Hematopoietic multipotent progenitor cell (in vitro differentiated cells): ENCODE results near the gene OR4C3. TPM values are rescaled to one million over a fixed set of nuclear protein-coding genes. Genes with fewer than 3 reads are reported as not detected.
"Not testable (repeated sequence)": the region's sequence is repeated elsewhere in the genome, so short reads cannot be mapped to it uniquely, and the experiment has no call there.

Experiments
- DNase-seq, 3 donors: peaks; one replicate each; pipeline ENCODE4 v3.0.0-alpha.2; 2011 to 2015; ENCODE audit warnings: low read depth in 2 of 3, low spot score in 2 of 3
- total RNA-seq: library from RNA; depleted of rRNA; stranded (reverse); fragments of >200 nt; gene quantifications from one replicate; pipeline ENCODE4 v1.2.3, GENCODE V29; 2012

OR4C3 gene
- not detected for total RNA-seq

DNA sequence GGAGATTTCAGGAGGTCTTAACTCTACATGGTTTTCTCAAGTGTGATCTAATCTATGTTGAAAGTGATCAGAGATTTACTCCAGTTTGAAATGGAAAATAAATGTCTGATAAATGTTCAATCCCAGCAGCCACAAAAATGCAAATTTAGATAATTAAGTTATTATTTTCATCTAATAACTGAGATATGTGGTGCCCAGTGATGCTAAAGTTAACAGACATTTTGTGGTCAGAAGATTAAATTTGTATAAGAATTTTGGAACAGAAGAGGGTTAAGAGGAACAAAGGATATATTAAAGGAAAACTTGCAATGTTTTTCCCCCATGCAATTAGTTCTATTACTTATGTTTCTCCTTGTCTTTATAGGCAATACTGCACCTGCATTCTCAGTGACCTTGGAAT is at the start of gene OR4C3:
Gene OR4C3, plus strand, starts transcription at position 301 of the 400 bp plus-strand sequence. CDS start 102 bp downstream, outside the sequence.
- DNase-seq, result not testable (repeated sequence)

DNA sequence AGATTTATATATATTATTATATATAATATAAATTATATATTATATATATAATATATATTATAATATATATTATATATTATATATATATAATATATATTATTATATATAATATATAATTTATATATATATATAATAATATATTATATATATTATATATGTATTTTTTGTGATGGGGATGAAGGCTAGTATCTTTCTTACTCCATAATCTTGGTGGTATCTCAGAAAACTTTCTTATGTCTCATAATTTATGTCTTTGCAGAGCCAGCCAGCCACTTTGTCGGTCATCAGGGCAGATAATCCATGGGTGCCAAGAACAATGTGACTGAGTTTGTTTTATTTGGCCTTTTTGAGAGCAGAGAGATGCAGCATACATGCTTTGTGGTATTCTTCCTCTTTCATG is 18.8 kb upstream of the OR4C3 start, which contains the start of gene OR4S1:
Gene OR4S1, plus strand, starts transcription at position 301 of the 400 bp plus-strand sequence. Its CDS starts 0 bp downstream, at position 301.
- no peak for DNase-seq

GRCh38 chr11:48307760-48308386 is 16.8 kb upstream of the OR4C3 start:
- DNase-seq, result peak; percentile 18 to 56 (median 22)

- DNase-seq, result not testable (repeated sequence)
Measured at GRCh38 chr11:48313590-48313989, 11.1 kb upstream of the OR4C3 start.

DNA sequence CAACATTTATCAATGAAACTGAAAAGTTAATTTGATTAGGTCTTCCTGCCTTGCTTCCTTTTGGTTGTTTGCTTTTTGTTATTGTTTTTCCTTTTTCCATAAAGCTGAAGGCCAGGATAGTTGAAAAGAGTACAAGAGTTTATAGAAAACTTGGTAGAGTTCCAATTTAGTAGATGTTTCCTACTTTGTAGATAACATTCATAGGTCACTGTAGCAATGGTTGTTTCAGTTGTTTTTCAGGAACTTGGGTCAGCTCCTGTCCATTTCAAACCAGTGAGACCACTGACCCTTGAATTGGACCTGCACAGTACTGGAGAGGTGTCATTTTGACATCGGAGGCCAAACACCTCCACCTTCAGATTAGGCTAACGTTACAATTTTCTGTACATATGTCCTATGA is 4.9 kb upstream of the OR4C3 start:
- not testable (repeated sequence) for DNase-seq

GRCh38 chr11:48341466-48341865 is 16.7 kb downstream of the OR4C3 start:
- no peak for DNase-seq

GRCh38 chr11:48342505-48342904 is 17.8 kb downstream of the OR4C3 start:
- not testable (repeated sequence) for DNase-seq

DNA sequence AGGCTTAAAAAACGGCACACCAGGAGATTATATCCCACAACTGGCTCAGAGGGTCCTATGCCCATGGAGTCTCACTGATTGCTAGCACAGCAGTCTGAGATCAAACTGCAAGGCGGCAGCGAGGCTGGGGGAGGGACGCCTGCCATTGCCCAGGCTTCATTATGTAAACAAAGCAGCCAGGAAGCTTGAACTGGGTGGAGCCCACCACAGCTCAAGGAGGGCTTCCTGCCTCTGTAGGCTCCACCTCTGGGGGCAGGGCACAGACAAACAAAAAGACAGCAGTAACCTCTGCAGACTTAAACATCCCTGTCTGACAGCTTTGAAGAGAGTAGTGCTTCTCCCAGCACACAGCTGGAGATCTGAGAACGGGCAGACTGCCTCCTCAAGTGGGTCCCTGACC is 21.6 kb downstream of the OR4C3 start:
- DNase-seq, result not testable (repeated sequence)

DNA sequence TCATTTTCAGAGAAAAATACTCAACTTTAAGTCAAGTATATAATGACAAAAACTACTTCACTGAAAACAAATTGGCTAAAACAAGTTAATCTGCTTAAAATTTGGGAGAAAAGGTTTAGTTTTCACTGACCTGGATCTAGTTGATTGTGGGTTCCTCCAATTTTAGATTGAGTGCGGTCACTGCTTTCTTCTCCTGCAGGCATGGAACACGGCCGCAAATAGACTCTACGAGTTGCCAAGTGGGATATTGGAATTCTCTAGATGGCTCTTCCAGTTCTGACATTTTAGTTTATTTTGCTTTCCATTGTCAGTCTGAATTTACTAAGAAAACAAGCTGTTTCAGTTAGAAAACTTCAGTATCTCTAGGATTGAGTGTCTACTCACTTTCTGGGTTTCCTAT is 29.3 kb downstream of the OR4C3 start:
- DNase-seq, result no peak

- no peak for DNase-seq
Measured at GRCh38 chr11:48354677-48355076, 30.0 kb downstream of the OR4C3 start.

GRCh38 chr11:48361289-48361688 is 36.6 kb downstream of the OR4C3 start:
- DNase-seq, result not testable (repeated sequence)

DNA sequence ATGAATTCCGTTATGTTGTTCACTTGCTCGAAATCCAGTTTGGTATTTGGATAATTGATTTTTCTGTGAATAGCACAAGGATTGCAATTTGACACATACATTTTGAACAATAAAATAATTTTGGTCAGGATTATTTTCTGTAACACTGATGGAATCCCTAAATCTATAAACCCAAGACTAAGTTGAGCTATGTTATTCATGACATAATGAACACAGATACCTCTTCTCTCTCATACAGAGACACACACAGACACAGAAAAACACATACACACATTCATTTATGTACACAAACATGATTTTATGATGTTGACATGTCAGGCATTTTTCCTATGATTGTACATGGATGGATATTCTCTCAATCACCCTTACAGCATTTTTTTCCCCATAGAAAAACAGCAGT is 41.6 kb downstream of the OR4C3 start, which contains the start of gene OR4C5:
Gene OR4C5, minus strand, starts transcription at position 101 of the 400 bp plus-strand sequence. Its CDS starts 0 bp downstream, at position 101.
- no peak for DNase-seq

Other genes starting within 250 kb of the OR4C3 start
- not detected for gene OR4B1, start 108.1 kb upstream of the OR4C3 start, total RNA-seq
- not detected for gene OR4X2, start 79.8 kb upstream of the OR4C3 start, total RNA-seq
- gene OR4X1, start 61.1 kb upstream of the OR4C3 start, total RNA-seq, result not detected
- under 0.01 TPM for gene OR4S1, start 18.7 kb upstream of the OR4C3 start, total RNA-seq
- not detected for gene OR4C5, start 41.5 kb downstream of the OR4C3 start, total RNA-seq
- under 0.01 TPM for gene OR4A47, start 163.9 kb downstream of the OR4C3 start, total RNA-seq